Hepatocyte (in vitro differentiated cells): ENCODE results near the gene LTF. TPM values are rescaled to one million over a fixed set of nuclear protein-coding genes. Genes with fewer than 3 reads are reported as not detected.

ENCODE experiments used
- DNase-seq: peaks from one replicate; pipeline ENCODE4 v3.0.0-alpha.2; 2016; ENCODE audit warnings: low spot score
- H2AFZ ChIP-seq: fragments of 200-600 bp; sonication (generic); 2 replicates; pipeline ENCODE4 v1.6.0; 2016; ENCODE audit warnings: antibody characterized with exemption, mild to moderate bottlenecking
- H3K27ac ChIP-seq: fragments of 200-600 bp; sonication (generic); 2 replicates; pipeline ENCODE4 v1.5.1; 2016; ENCODE audit warnings: mild to moderate bottlenecking
- H3K27me3 ChIP-seq: fragments of 200-600 bp; sonication (generic); 2 replicates; pipeline ENCODE4 v1.6.1; 2016
- H3K36me3 ChIP-seq: fragments of 200-600 bp; sonication (generic); replicated peaks from 2 replicates; pipeline ENCODE4 v1.5.1; 2016; ENCODE audit warnings: low read depth; ENCODE audit not compliant: insufficient read depth
- H3K4me1 ChIP-seq: fragments of 200-600 bp; sonication (generic); 2 replicates; pipeline ENCODE4 v1.5.1; 2016; ENCODE audit warnings: mild to moderate bottlenecking, moderate library complexity; ENCODE audit not compliant: insufficient read depth
- H3K4me2 ChIP-seq: fragments of 200-600 bp; sonication (generic); 2 replicates; pipeline ENCODE4 v1.6.0; 2016
- H3K4me3 ChIP-seq: fragments of 200-600 bp; sonication (generic); 2 replicates; pipeline ENCODE4 v1.5.1; 2016; ENCODE audit warnings: mild to moderate bottlenecking
- H3K79me2 ChIP-seq: fragments of 200-600 bp; sonication (generic); 2 replicates; pipeline ENCODE4 v1.6.0; 2017; ENCODE audit warnings: mild to moderate bottlenecking
- H3K9me2 ChIP-seq: fragments of 200-600 bp; sonication (generic); replicated peaks from 2 replicates; pipeline ENCODE4 v1.6.0; 2017; ENCODE audit warnings: mild to moderate bottlenecking; ENCODE audit not compliant: insufficient read depth
- H3K9me3 ChIP-seq: fragments of 200-600 bp; sonication (generic); 2 replicates; pipeline ENCODE4 v1.5.1; 2016; ENCODE audit warnings: low read depth, mild to moderate bottlenecking
- H4K20me1 ChIP-seq: fragments of 200-600 bp; sonication (generic); 2 replicates; pipeline ENCODE4 v1.6.0; 2016; ENCODE audit warnings: mild to moderate bottlenecking; ENCODE audit not compliant: insufficient read depth, poor library complexity, severe bottlenecking
- EZH2 ChIP-seq: fragments of 200-600 bp; sonication (generic); IDR thresholded peaks from 2 replicates; pipeline ENCODE4 v1.6.1; 2016; ENCODE audit warnings: antibody characterized with exemption, mild to moderate bottlenecking, borderline replicate concordance
- EZH2phosphoT487 ChIP-seq: fragments of 200-600 bp; sonication (generic); IDR thresholded peaks from one replicate; pipeline ENCODE4 v1.6.1; 2018; ENCODE audit warnings: antibody characterized with exemption, mild to moderate bottlenecking, low read depth, moderate library complexity; ENCODE audit not compliant: unreplicated experiment, severe bottlenecking
- WGBS: methylation state at CpG from one replicate; pipeline ENCODE4 v1.1.6; 2016; ENCODE audit warnings: low lambda C conversion rate; ENCODE audit errors: missing lambda C conversion rate; 5-methylcytosine and 5-hydroxymethylcytosine counted together
- polyA plus RNA-seq: library from polyadenylated mRNA; unstranded; fragments of >200 nt; fragmentation: Nextera tagmentation; extraction: Ambion mirVana; gene quantifications from 2 replicates; pipeline ENCODE4 v1.2.1, GENCODE V29; 2016
- total RNA-seq: library from RNA; depleted of rRNA; stranded (reverse); fragments of >200 nt; gene quantifications from 2 replicates; pipeline ENCODE4 v1.2.3, GENCODE V29; 2014
- TF ChIP-seq, protein P1 (sequence below): fragments of 200-600 bp; sonication (generic); IDR thresholded peaks from 2 replicates; pipeline ENCODE4 v1.5.1; 2016; ENCODE audit warnings: antibody characterized with exemption, mild to moderate bottlenecking; ENCODE audit not compliant: poor library complexity

LTF gene
- total and polyA plus RNA-seq, 2 experiments from 2014 or later: 1.8 TPM; not detected in 1

- Histone ChIP-seq H3K27ac (no peak overlapping the region), H4K20me1 (no peaks in the 10 kb centered on the region), H3K9me3 (no peaks in the 10 kb centered on the region), H3K36me3 (no peaks in the 10 kb centered on the region), H2AFZ (no peak overlapping the region), H3K4me1 (peaks cover 11% of the 10 kb centered on the region), H3K4me3 (no peak overlapping the region), H3K4me2 (no peak overlapping the region), H3K79me2 (no peaks in the 10 kb centered on the region), H3K27me3 (no peaks in the 10 kb centered on the region), H3K9me2 (no peaks in the 10 kb centered on the region)
- WGBS: 91% methylated on average over 6 of the region's 6 CpGs
- DNase-seq: peak; percentile 2
- no peak for TF ChIP-seq EZH2
- TF ChIP-seq, protein P1, sequence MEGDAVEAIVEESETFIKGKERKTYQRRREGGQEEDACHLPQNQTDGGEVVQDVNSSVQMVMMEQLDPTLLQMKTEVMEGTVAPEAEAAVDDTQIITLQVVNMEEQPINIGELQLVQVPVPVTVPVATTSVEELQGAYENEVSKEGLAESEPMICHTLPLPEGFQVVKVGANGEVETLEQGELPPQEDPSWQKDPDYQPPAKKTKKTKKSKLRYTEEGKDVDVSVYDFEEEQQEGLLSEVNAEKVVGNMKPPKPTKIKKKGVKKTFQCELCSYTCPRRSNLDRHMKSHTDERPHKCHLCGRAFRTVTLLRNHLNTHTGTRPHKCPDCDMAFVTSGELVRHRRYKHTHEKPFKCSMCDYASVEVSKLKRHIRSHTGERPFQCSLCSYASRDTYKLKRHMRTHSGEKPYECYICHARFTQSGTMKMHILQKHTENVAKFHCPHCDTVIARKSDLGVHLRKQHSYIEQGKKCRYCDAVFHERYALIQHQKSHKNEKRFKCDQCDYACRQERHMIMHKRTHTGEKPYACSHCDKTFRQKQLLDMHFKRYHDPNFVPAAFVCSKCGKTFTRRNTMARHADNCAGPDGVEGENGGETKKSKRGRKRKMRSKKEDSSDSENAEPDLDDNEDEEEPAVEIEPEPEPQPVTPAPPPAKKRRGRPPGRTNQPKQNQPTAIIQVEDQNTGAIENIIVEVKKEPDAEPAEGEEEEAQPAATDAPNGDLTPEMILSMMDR: no peak
- TF ChIP-seq EZH2phosphoT487: no peak
Observed at GRCh38 chr3:46480491-46481195, 15.9 kb upstream of the LTF start.

DNA sequence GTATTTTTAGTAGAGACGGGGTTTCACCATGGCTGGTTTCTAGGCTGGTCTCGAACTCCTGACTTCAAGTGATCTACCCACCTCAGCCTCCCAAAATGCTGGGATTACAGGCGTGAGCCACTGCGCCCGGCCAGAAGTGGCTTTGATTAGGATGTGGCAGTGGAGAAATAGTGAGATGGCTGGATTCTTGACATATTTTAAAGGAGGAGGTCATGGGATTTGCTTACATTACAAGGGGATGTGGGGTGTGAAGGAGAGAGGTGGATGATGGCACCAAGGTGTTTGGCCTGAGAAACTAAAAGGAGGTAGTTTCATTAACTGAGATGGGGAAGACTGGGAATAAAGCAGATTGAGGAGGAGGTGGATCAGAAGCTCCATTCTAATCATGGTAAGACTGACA, 15.0 kb upstream of the LTF start:
- WGBS: 87% methylated on average over 5 of the region's 5 CpGs

DNA sequence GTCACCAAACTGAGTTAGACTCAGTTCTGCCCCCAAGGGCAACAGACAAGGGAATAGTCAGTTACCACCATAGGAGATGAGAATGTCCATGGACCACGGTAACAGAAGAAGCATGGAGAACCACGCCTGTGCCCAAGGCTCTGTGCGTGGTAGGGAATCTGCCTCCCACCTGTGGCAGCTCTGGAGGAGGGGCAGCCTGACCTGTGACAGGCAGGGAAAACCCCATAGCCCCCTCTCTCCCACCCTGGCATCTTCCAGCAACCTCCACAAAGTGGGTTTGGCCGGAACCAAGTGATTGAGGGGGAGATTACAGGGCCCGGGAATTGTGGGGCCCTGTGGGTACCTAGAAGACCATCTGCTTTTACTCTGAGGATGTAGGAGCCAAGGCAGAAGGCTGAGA, 14.3 kb upstream of the LTF start:
- H3K4me2 ChIP-seq: no peak overlapping the region
- H3K4me3 ChIP-seq: no peak overlapping the region
- H3K9me2 ChIP-seq: no peaks in the 10 kb centered on the region
- no peaks in the 10 kb centered on the region for H3K27me3 ChIP-seq
- no peaks in the 10 kb centered on the region for H3K79me2 ChIP-seq
- 92% methylated on average over 5 of the region's 5 CpGs for WGBS
- no peak overlapping the region for H2AFZ ChIP-seq
- H3K27ac ChIP-seq: no peak overlapping the region
- no peaks in the 10 kb centered on the region for H4K20me1 ChIP-seq
- DNase-seq: no peak
- no peak for TF ChIP-seq EZH2
- no peak for TF ChIP-seq EZH2phosphoT487
- TF ChIP-seq, protein P1: no peak
- H3K4me1 ChIP-seq: no peaks in the 10 kb centered on the region
- H3K9me3 ChIP-seq: no peaks in the 10 kb centered on the region
- H3K36me3 ChIP-seq: no peaks in the 10 kb centered on the region

More for the DNA sequence above, 15.0 kb upstream of the LTF start:
- no peak overlapping the region for H3K27ac ChIP-seq
- H2AFZ ChIP-seq: no peak overlapping the region
- no peaks in the 10 kb centered on the region for H3K9me3 ChIP-seq
- DNase-seq: no peak
- H3K36me3 ChIP-seq: no peaks in the 10 kb centered on the region
- peaks cover 2% of the 10 kb centered on the region for H3K4me1 ChIP-seq
- no peaks in the 10 kb centered on the region for H3K27me3 ChIP-seq
- no peak overlapping the region for H3K4me3 ChIP-seq
- H3K79me2 ChIP-seq: no peaks in the 10 kb centered on the region
- no peak overlapping the region for H3K4me2 ChIP-seq
- H3K9me2 ChIP-seq: no peaks in the 10 kb centered on the region
- no peaks in the 10 kb centered on the region for H4K20me1 ChIP-seq
- no peak for TF ChIP-seq EZH2phosphoT487

- no peaks in the 10 kb centered on the region for H3K9me2 ChIP-seq
- no peaks in the 10 kb centered on the region for H3K79me2 ChIP-seq
- TF ChIP-seq, protein P1: no peak
- no peak for TF ChIP-seq EZH2
- no peak for TF ChIP-seq EZH2phosphoT487
- no peak overlapping the region for H3K4me3 ChIP-seq
- H3K27me3 ChIP-seq: no peaks in the 10 kb centered on the region
- H4K20me1 ChIP-seq: no peaks in the 10 kb centered on the region
- H3K9me3 ChIP-seq: no peaks in the 10 kb centered on the region
- H3K36me3 ChIP-seq: no peaks in the 10 kb centered on the region
- H3K4me2 ChIP-seq: no peak overlapping the region
- DNase-seq: no peak
- no peak overlapping the region for H3K27ac ChIP-seq
- H2AFZ ChIP-seq: no peak overlapping the region
- WGBS: 97% methylated on average over 5 of the region's 5 CpGs
- no peaks in the 10 kb centered on the region for H3K4me1 ChIP-seq
Observed at GRCh38 chr3:46478341-46478740, 13.6 kb upstream of the LTF start.
